H1 (cell line): ENCODE data around the gene AMN1. TPM values are rescaled to one million over a fixed set of nuclear protein-coding genes. Genes with fewer than 3 reads are reported as not detected.

ENCODE experiments used
- CTCF ChIA-PET: fragments of 300-600 bp; sonication (Branson Sonifier 250); formaldehyde crosslinking; loops from one replicate; lab custom pipeline; 2021; ENCODE audit not compliant: partially characterized antibody; lab: Charles Lee
- POLR2A ChIA-PET: fragments of 300-600 bp; sonication (Branson Sonifier 250); formaldehyde crosslinking; loops from one replicate; lab custom pipeline; 2021; ENCODE audit warnings: inconsistent platforms; ENCODE audit not compliant: partially characterized antibody; lab: Charles Lee
- DNase-seq, 2 experiments: peaks; one replicate each; pipeline versions ENCODE4 v3.0.0 to v3.0.0-alpha.2; 2010 to 2022; ENCODE audit warnings: low spot score in 2 of 2, low read depth in 1 of 2, mixed read lengths in 1 of 2
- FAIRE-seq: peaks from 2 replicates; lab custom pipeline; 2011; peaks lifted over from hg19 to GRCh38; lab: Jason Lieb, UNC
- H2AFZ ChIP-seq: 2 replicates; pipeline ENCODE4 v1.8.1; 2012; ENCODE audit warnings: low read length, inconsistent platforms
- H2AK5ac ChIP-seq: 2 replicates; pipeline ENCODE4 v1.6.1; 2013; ENCODE audit warnings: low read depth, low read length
- H2BK120ac ChIP-seq: replicated peaks from 2 replicates; pipeline ENCODE3; 2013; ENCODE audit warnings: low read depth, low read length, inconsistent platforms
- H2BK12ac ChIP-seq: 2 replicates; pipeline ENCODE4 v1.6.1; 2013; ENCODE audit warnings: low read depth, low read length
- H2BK15ac ChIP-seq: 2 replicates; pipeline ENCODE4 v1.6.1; 2013; ENCODE audit warnings: low read length
- H2BK20ac ChIP-seq: 2 replicates; pipeline ENCODE4 v1.6.1; 2013; ENCODE audit warnings: low read length
- H2BK5ac ChIP-seq: 2 replicates; pipeline ENCODE4 v1.6.1; 2013; ENCODE audit warnings: low read depth, low read length
- H3K14ac ChIP-seq: 2 replicates; pipeline ENCODE4 v1.6.1; 2013; ENCODE audit warnings: inconsistent platforms; ENCODE audit not compliant: insufficient read length
- H3K18ac ChIP-seq: 2 replicates; pipeline ENCODE4 v1.6.1; 2013; ENCODE audit warnings: low read length; ENCODE audit errors: extremely low read depth
- H3K23ac ChIP-seq: 2 replicates; pipeline ENCODE4 v1.6.1; 2013; ENCODE audit warnings: inconsistent platforms; ENCODE audit not compliant: insufficient read length
- H3K23me2 ChIP-seq: 2 replicates; pipeline ENCODE4 v1.6.1; 2013; ENCODE audit warnings: low read depth, low read length
- H3K27ac ChIP-seq: 2 replicates; pipeline ENCODE4 v1.6.1; 2011; ENCODE audit warnings: low read depth, low read length, inconsistent platforms
- H3K27me3 ChIP-seq, 4 experiments: replicated peaks in 1 of 4; 1 replicate in 1 of 4; 2 replicates in 3 of 4; pipeline versions ENCODE4 v1.6.1 to v1.8.1; 2011 to 2013; ENCODE audit warnings: low read length in 3 of 4, mild to moderate bottlenecking in 3 of 4, inconsistent platforms in 2 of 4, mixed read lengths in 2 of 4, moderate library complexity in 1 of 4; ENCODE audit not compliant: control insufficient read depth in 3 of 4, insufficient read depth in 3 of 4; ENCODE audit errors: extremely low read depth in 1 of 4
- H3K36me3 ChIP-seq, 4 experiments: 2 replicates each; pipeline versions ENCODE4 v1.6.1 to v1.8.1; 2011 to 2013; ENCODE audit warnings: mild to moderate bottlenecking in 4 of 4, low read length in 3 of 4, moderate library complexity in 2 of 4, control low read depth in 1 of 4, inconsistent platforms in 1 of 4; ENCODE audit not compliant: insufficient read depth in 4 of 4, control insufficient read depth in 2 of 4
- H3K4ac ChIP-seq: replicated peaks from 2 replicates; pipeline ENCODE3; 2013; ENCODE audit warnings: low read length, low read depth, mixed read lengths, inconsistent platforms; ENCODE audit not compliant: insufficient read length
- H3K4me1 ChIP-seq, 4 experiments: replicated peaks in 1 of 4; 1 replicate in 1 of 4; 2 replicates in 3 of 4; pipeline versions ENCODE4 v1.6.1 to v1.8.1; 2011 to 2013; ENCODE audit warnings: low read length in 3 of 4, inconsistent platforms in 2 of 4, mixed read lengths in 1 of 4; ENCODE audit not compliant: insufficient read depth in 4 of 4, control insufficient read depth in 3 of 4
- H3K4me2 ChIP-seq, 2 experiments: 2 replicates each; pipeline versions ENCODE4 v1.6.1 to v1.8.1; 2011 to 2013; ENCODE audit warnings: low read depth in 2 of 2, low read length in 2 of 2, control low read depth in 1 of 2, inconsistent platforms in 1 of 2, mild to moderate bottlenecking in 1 of 2; ENCODE audit not compliant: insufficient read depth in 1 of 2
- H3K4me3 ChIP-seq, 4 experiments: fragments of 200-600, 300-600 bp in 1 of 4; sonication (generic), shearing (Covaris generic), sonication (Bioruptor Twin) in 1 of 4; 2 replicates each; pipeline versions ENCODE4 v1.5.1 to v1.8.1; 2011 to 2016; ENCODE audit warnings: low read length in 4 of 4, low read depth in 3 of 4, control low read depth in 2 of 4, inconsistent platforms in 2 of 4, mild to moderate bottlenecking in 2 of 4, mixed read lengths in 1 of 4, moderate library complexity in 1 of 4; ENCODE audit not compliant: insufficient read depth in 2 of 4; ENCODE audit errors: extremely low read depth in 1 of 4
- H3K56ac ChIP-seq: replicated peaks from 2 replicates; pipeline ENCODE3; 2013; ENCODE audit warnings: low read depth, mild to moderate bottlenecking, mixed read lengths, low read length, inconsistent platforms; ENCODE audit not compliant: insufficient read length
- H3K79me1 ChIP-seq: 2 replicates; pipeline ENCODE4 v1.6.1; 2013; ENCODE audit warnings: low read depth, low read length, control low read depth
- H3K79me2 ChIP-seq, 2 experiments: 2 replicates each; pipeline versions ENCODE4 v1.6.1 to v1.8.1; 2012 to 2013; ENCODE audit warnings: low read length in 2 of 2, mild to moderate bottlenecking in 2 of 2, inconsistent platforms in 1 of 2; ENCODE audit not compliant: insufficient read depth in 2 of 2, control insufficient read depth in 1 of 2
- H3K9ac ChIP-seq, 4 experiments: replicated peaks in 1 of 4; 1 replicate in 1 of 4; 2 replicates in 3 of 4; pipeline versions ENCODE4 v1.6.1 to v1.8.1; 2011 to 2013; ENCODE audit warnings: low read depth in 3 of 4, low read length in 3 of 4, control low read depth in 2 of 4, mild to moderate bottlenecking in 2 of 4, moderate library complexity in 2 of 4, inconsistent platforms in 1 of 4; ENCODE audit errors: extremely low read depth in 1 of 4
- H3K9me3 ChIP-seq, 2 experiments: 2 replicates each; pipeline versions ENCODE4 v1.6.1 to v1.8.1; 2012 to 2013; ENCODE audit warnings: mild to moderate bottlenecking in 2 of 2, moderate library complexity in 2 of 2, control low read depth in 1 of 2, inconsistent platforms in 1 of 2, low read depth in 1 of 2, low read length in 1 of 2, mixed read lengths in 1 of 2; ENCODE audit not compliant: insufficient read depth in 2 of 2
- H4K20me1 ChIP-seq, 2 experiments: replicated peaks in 1 of 2; 2 replicates each; pipeline versions ENCODE3 to v1.8.1; 2011 to 2013; ENCODE audit warnings: inconsistent platforms in 2 of 2, low read length in 2 of 2, mild to moderate bottlenecking in 1 of 2; ENCODE audit not compliant: insufficient read depth in 2 of 2, control insufficient read depth in 1 of 2
- H4K5ac ChIP-seq: 2 replicates; pipeline ENCODE4 v1.6.1; 2013; ENCODE audit warnings: low read length, low read depth, mixed read lengths, inconsistent platforms; ENCODE audit not compliant: insufficient read length
- H4K8ac ChIP-seq: 2 replicates; pipeline ENCODE4 v1.8.0; 2013; ENCODE audit warnings: mild to moderate bottlenecking, moderate library complexity, low read length, inconsistent platforms; ENCODE audit not compliant: insufficient read depth; ENCODE audit errors: extremely low read depth
- H4K91ac ChIP-seq: replicated peaks from 2 replicates; pipeline ENCODE3; 2013; ENCODE audit warnings: low read length, mixed read lengths, inconsistent platforms; ENCODE audit not compliant: insufficient read length
- BACH1 ChIP-seq: IDR thresholded peaks from 2 replicates; pipeline ENCODE4 v1.6.1; 2012; ENCODE audit warnings: low read length, improper control_type of control experiment
- CREB1 ChIP-seq: IDR thresholded peaks from 2 replicates; pipeline ENCODE4 v1.6.1; 2012; ENCODE audit warnings: inconsistent platforms
- CTCF ChIP-seq, 3 experiments: IDR thresholded peaks; 1 replicate in 2 of 3; 2 replicates in 1 of 3; pipeline versions ENCODE4 v1.5.1 to v1.6.1; 2011; ENCODE audit warnings: low read length in 3 of 3, mild to moderate bottlenecking in 3 of 3, inconsistent platforms in 2 of 3, low read depth in 1 of 3, moderate library complexity in 1 of 3; ENCODE audit not compliant: insufficient read depth in 1 of 3; ENCODE audit errors: control extremely low read depth in 1 of 3
- EGR1 ChIP-seq: IDR thresholded peaks from 2 replicates; pipeline ENCODE4 v1.6.1; 2011; ENCODE audit warnings: low read depth, low read length, borderline replicate concordance
- EZH2 ChIP-seq: fragments of 200-600 bp; sonication (generic); IDR thresholded peaks from 2 replicates; pipeline ENCODE4 v1.7.1; 2012; ENCODE audit warnings: low read depth, mild to moderate bottlenecking, moderate library complexity, low read length, inconsistent platforms; ENCODE audit not compliant: severe bottlenecking
- PHF8 ChIP-seq: fragments of 200-600 bp; sonication (generic); conservative IDR thresholded peaks from 2 replicates; pipeline ENCODE4 v1.7.1; 2012; ENCODE audit warnings: low read depth, mild to moderate bottlenecking, inconsistent platforms, low read length, moderate library complexity
- RAD21 ChIP-seq, 2 experiments: IDR thresholded peaks in 1 of 2; conservative IDR thresholded peaks in 1 of 2; 2 replicates each; pipeline ENCODE4 v1.6.1; 2011; ENCODE audit warnings: low read depth in 2 of 2, low read length in 2 of 2, improper control_type of control experiment in 1 of 2, inconsistent platforms in 1 of 2, mild to moderate bottlenecking in 1 of 2, moderate library complexity in 1 of 2
- SP2 ChIP-seq: IDR thresholded peaks from 2 replicates; pipeline ENCODE4 v1.6.1; 2012; ENCODE audit warnings: mild to moderate bottlenecking, low read length, inconsistent platforms
- WGBS, 2 experiments: shearing (Covaris generic) in 1 of 2; methylation state at CpG; one replicate each; pipeline versions ENCODE4 v1.1.6 to v1.1.7; 2013 to 2015; ENCODE audit warnings: low lambda C conversion rate in 2 of 2, mixed read lengths in 2 of 2, inconsistent platforms in 1 of 2, low coverage in 1 of 2, missing lambda C conversion rate in 1 of 2; ENCODE audit not compliant: insufficient replicate concordance in 2 of 2, insufficient coverage in 1 of 2, insufficient read length in 1 of 2; ENCODE audit errors: extremely low coverage in 1 of 2, missing lambda C conversion rate in 1 of 2; 5-methylcytosine and 5-hydroxymethylcytosine counted together
- polyA plus RNA-seq, 7 experiments: library from polyadenylated mRNA; depleted of rRNA in 3 of 7; stranded (reverse) in 5 of 7; unstranded in 2 of 7; fragments of >200 nt in 5 of 7; fragments of 200-250 nt in 2 of 7; gene quantifications; 1 replicate in 5 of 7; 2 replicates in 1 of 7; 4 replicates in 1 of 7; pipeline versions ENCODE4 v1.2.1 to v1.2.3, GENCODE V29; 2011 to 2013; ENCODE audit warnings: missing spikeins in 2 of 7, mixed read lengths in 2 of 7
- total RNA-seq: library from RNA; stranded (reverse); fragmentation: NEBNext Ultra II Directional; extraction: Animal tissue kit (Norgen Biotek cat#: 25700); gene quantifications from 2 replicates; pipeline ENCODE4 v1.2.1, GENCODE V29; 2021
- TF ChIP-seq, protein P1 (sequence below): IDR thresholded peaks from 2 replicates; pipeline ENCODE4 v1.6.1; 2012; ENCODE audit warnings: inconsistent platforms
- TF ChIP-seq, protein P2 (sequence below): IDR thresholded peaks from 2 replicates; pipeline ENCODE4 v1.6.1; 2011; ENCODE audit warnings: low read length, improper control_type of control experiment

The AMN1 gene
- total and polyA plus RNA-seq, 2 of the 8 experiments (the other 6 are each of a cell fraction or from before 2014, with no cell fraction given): 7.5 to 13.8 TPM

DNA sequence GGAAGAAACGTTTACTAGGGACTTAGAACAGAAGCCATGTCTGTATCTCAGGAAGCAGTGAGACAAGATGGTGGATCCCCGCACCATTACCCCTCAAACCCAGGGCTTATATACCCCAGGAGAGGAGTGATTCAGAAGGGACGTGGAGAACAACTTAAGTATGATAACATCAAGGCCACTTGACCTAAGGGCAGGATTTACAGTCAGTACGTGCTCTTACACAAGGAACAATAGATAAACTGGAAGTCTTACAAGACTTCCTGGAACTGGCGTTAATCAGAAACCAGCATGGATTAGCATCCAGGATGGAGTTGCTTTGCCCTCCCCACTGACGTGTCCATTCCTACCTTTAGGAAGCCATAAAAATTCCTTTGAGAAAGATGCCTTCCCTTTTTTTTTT lies 77.9 kb downstream of the AMN1 start:
- H3K56ac ChIP-seq: no peak overlapping the region
- WGBS, 2 experiments: 89% methylated on average over 6 of the region's 6 CpGs; no CpG with 5 or more reads in 1 of the 2 experiments
- H3K9me3 ChIP-seq: no peaks in the 10 kb centered on the region
- H4K8ac ChIP-seq: no peak overlapping the region
- no peak overlapping the region for H3K4ac ChIP-seq
- no peak overlapping the region for H3K9ac ChIP-seq
- ChIA-PET CTCF (no interaction called here), POLR2A (no interaction called here)
- H3K23me2 ChIP-seq: no peaks in the 10 kb centered on the region
- no peak overlapping the region for H3K14ac ChIP-seq
- no peak overlapping the region for H3K4me3 ChIP-seq
- H4K91ac ChIP-seq: no peak overlapping the region
- H2BK120ac ChIP-seq: no peak overlapping the region
- H2BK12ac ChIP-seq: no peak overlapping the region
- H3K27me3 ChIP-seq: no peaks in the 10 kb centered on the region
- no peak overlapping the region for H3K4me2 ChIP-seq
- DNase-seq (no peak), FAIRE-seq (no peak)
- no peak overlapping the region for H3K23ac ChIP-seq
- H2BK5ac ChIP-seq: no peak overlapping the region
- no peak overlapping the region for H2BK20ac ChIP-seq
- H3K79me1 ChIP-seq: no peaks in the 10 kb centered on the region
- H2BK15ac ChIP-seq: no peak overlapping the region
- no peak overlapping the region for H2AK5ac ChIP-seq
- no peak overlapping the region for H4K5ac ChIP-seq
- no peaks in the 10 kb centered on the region for H4K20me1 ChIP-seq
- no peak overlapping the region; the same call in 1 of the 2 replicates for H2AFZ ChIP-seq
- no peaks in the 10 kb centered on the region for H3K36me3 ChIP-seq
- no peaks in the 10 kb centered on the region for H3K4me1 ChIP-seq
- H3K79me2 ChIP-seq: no peaks in the 10 kb centered on the region
- H3K27ac ChIP-seq: no peak overlapping the region
- H3K18ac ChIP-seq: no peak overlapping the region
- TF ChIP-seq CTCF (IDR thresholded peaks at IDR 0.05; ENCODE audit: control extremely low read depth in 1 of 3, insufficient read depth in 1 of 3, low read depth in 1 of 3, low read length in 3 of 3) (no peak), BACH1 (no peak), CREB1 (no peak), SP2 (no peak), EGR1 (no peak), RAD21 (IDR thresholded peaks at IDR 0.05 in 1 of 2, conservative IDR thresholded peaks at IDR 0.05 in 1 of 2; ENCODE audit: low read depth in 2 of 2, low read length in 2 of 2) (no peak), EZH2 (no peak), PHF8 (no peak)
- TF ChIP-seq, protein P1, sequence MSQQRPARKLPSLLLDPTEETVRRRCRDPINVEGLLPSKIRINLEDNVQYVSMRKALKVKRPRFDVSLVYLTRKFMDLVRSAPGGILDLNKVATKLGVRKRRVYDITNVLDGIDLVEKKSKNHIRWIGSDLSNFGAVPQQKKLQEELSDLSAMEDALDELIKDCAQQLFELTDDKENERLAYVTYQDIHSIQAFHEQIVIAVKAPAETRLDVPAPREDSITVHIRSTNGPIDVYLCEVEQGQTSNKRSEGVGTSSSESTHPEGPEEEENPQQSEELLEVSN: no peak
- TF ChIP-seq, protein P2, sequence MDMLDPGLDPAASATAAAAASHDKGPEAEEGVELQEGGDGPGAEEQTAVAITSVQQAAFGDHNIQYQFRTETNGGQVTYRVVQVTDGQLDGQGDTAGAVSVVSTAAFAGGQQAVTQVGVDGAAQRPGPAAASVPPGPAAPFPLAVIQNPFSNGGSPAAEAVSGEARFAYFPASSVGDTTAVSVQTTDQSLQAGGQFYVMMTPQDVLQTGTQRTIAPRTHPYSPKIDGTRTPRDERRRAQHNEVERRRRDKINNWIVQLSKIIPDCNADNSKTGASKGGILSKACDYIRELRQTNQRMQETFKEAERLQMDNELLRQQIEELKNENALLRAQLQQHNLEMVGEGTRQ: no peak
